DND-41 (cell line): ENCODE data around the gene PPP2R5E.

Experiments used
- ATAC-seq: fragments of 200-7000 bp; cut with Tn5 transposase; 3 replicates; pipeline ENCODE4 v1.9.1; 2021; ENCODE audit warnings: low read depth; ENCODE audit not compliant: insufficient read depth
- DNase-seq: peaks from one replicate; pipeline ENCODE4 v3.0.0-alpha.2; 2020
- H2AFZ ChIP-seq: 2 replicates; pipeline ENCODE4 v1.6.0; 2012; ENCODE audit warnings: low read depth, low read length
- H3K27ac ChIP-seq: 2 replicates; pipeline ENCODE4 v1.5.1; 2012; ENCODE audit warnings: low read length, inconsistent platforms
- H3K27me3 ChIP-seq: fragments of 200-600 bp; sonication (generic); 2 replicates; pipeline ENCODE4 v1.6.0; 2012; ENCODE audit warnings: low read length, mild to moderate bottlenecking, inconsistent platforms; ENCODE audit not compliant: insufficient read depth, poor library complexity
- H3K36me3 ChIP-seq: 2 replicates; pipeline ENCODE4 v1.5.1; 2012; ENCODE audit warnings: low read length, inconsistent platforms; ENCODE audit not compliant: insufficient read depth
- H3K4me1 ChIP-seq: 2 replicates; pipeline ENCODE4 v1.5.1; 2012; ENCODE audit warnings: mild to moderate bottlenecking, low read length; ENCODE audit not compliant: insufficient read depth
- H3K4me2 ChIP-seq: 2 replicates; pipeline ENCODE4 v1.6.0; 2012; ENCODE audit warnings: mild to moderate bottlenecking, moderate library complexity, low read length, inconsistent platforms; ENCODE audit not compliant: insufficient read depth
- H3K4me3 ChIP-seq, 2 experiments: fragments of 200-600 bp in 1 of 2; shearing (Covaris generic) in 1 of 2; 2 replicates each; pipeline ENCODE4 v1.5.1; 2012 to 2016; ENCODE audit warnings: inconsistent platforms in 2 of 2, low read length in 2 of 2, mild to moderate bottlenecking in 2 of 2, low read depth in 1 of 2, moderate library complexity in 1 of 2
- H3K79me2 ChIP-seq: 2 replicates; pipeline ENCODE4 v1.6.0; 2012; ENCODE audit warnings: low read length, inconsistent platforms; ENCODE audit not compliant: insufficient read depth
- H3K9ac ChIP-seq: 2 replicates; pipeline ENCODE4 v1.6.0; 2012; ENCODE audit warnings: low read depth, mild to moderate bottlenecking, inconsistent platforms, low read length, moderate library complexity
- H3K9me3 ChIP-seq: 2 replicates; pipeline ENCODE4 v1.5.1; 2012; ENCODE audit warnings: low read length, moderate library complexity, mild to moderate bottlenecking, inconsistent platforms; ENCODE audit not compliant: insufficient read depth, severe bottlenecking
- H4K20me1 ChIP-seq: 2 replicates; pipeline ENCODE4 v1.6.0; 2012; ENCODE audit warnings: low read length; ENCODE audit not compliant: insufficient read depth
- CTCF ChIP-seq: IDR thresholded peaks from 2 replicates; pipeline ENCODE4 v1.5.1; 2012; ENCODE audit warnings: borderline replicate concordance, low read length, moderate library complexity, mild to moderate bottlenecking; ENCODE audit not compliant: poor library complexity, severe bottlenecking; ENCODE audit errors: extremely low read depth
- EZH2 ChIP-seq: IDR thresholded peaks from 3 replicates; pipeline ENCODE4 v1.6.1; 2012; ENCODE audit warnings: borderline replicate concordance, low read depth, mild to moderate bottlenecking, moderate library complexity, low read length, inconsistent platforms; ENCODE audit not compliant: severe bottlenecking

PPP2R5E gene

DNA sequence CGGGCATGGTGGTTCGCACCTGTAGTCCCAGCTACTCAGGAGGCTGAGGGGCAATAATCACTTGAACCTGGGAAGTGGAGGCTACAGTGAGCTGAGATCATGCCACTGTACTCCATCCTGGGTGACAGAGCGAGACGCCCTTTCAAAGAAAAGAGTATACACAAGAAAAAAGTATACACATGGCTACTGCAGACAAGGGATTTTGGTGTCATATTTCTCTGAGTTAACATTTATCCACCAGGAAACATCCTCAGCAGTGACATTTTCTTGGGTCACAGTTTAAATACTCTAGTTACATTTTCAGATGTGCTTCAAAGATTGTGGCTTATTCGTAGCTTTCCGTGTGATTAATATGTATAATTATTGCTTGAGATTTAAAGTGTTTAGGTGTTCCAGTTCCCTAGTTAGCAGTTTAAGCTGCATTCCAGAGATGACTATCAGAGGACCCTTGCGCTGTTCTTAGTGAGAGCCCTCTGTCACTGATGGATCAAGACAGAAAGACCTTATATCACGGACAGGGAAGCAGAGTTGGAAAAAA, 4.7 kb upstream of the PPP2R5E start:
- Histone ChIP-seq H3K27me3 (no peaks in the 10 kb centered on the region), H2AFZ (no peak overlapping the region), H3K9me3 (no peaks in the 10 kb centered on the region), H3K79me2 (peaks cover 6% of the 10 kb centered on the region), H3K4me1 (peaks cover 11% of the 10 kb centered on the region), H3K4me3 (no peak overlapping the region), H3K9ac (no peak overlapping the region), H3K36me3 (no peaks in the 10 kb centered on the region; the same call in 1 of the 2 replicates), H4K20me1 (no peaks in the 10 kb centered on the region), H3K4me2 (no peak overlapping the region), H3K27ac (no peak overlapping the region)
- DNase-seq, result no peak
- no peak for ATAC-seq
- no peak for TF ChIP-seq EZH2
- no peak for TF ChIP-seq CTCF

- H3K27me3 ChIP-seq, result no peaks in the 10 kb centered on the region
- H3K27ac ChIP-seq, result no peak overlapping the region
- no peak for ATAC-seq
- no peak overlapping the region for H3K4me3 ChIP-seq
- H2AFZ ChIP-seq, result no peak overlapping the region
- H3K36me3 ChIP-seq, result peaks cover 3% of the 10 kb centered on the region; the same call in 1 of the 2 replicates
- H3K79me2 ChIP-seq, result peaks cover 31% of the 10 kb centered on the region
- H3K4me1 ChIP-seq, result peaks cover 27% of the 10 kb centered on the region
- H3K9ac ChIP-seq, result no peak overlapping the region
- no peak for DNase-seq
- peaks cover 12% of the 10 kb centered on the region; the same call in 1 of the 2 replicates for H4K20me1 ChIP-seq
- no peak overlapping the region for H3K4me2 ChIP-seq
- H3K9me3 ChIP-seq, result no peaks in the 10 kb centered on the region
- no peak for TF ChIP-seq CTCF
- TF ChIP-seq EZH2, result no peak
Observed at GRCh38 chr14:63545431-63545830, 2.3 kb upstream of the PPP2R5E start.

DNA sequence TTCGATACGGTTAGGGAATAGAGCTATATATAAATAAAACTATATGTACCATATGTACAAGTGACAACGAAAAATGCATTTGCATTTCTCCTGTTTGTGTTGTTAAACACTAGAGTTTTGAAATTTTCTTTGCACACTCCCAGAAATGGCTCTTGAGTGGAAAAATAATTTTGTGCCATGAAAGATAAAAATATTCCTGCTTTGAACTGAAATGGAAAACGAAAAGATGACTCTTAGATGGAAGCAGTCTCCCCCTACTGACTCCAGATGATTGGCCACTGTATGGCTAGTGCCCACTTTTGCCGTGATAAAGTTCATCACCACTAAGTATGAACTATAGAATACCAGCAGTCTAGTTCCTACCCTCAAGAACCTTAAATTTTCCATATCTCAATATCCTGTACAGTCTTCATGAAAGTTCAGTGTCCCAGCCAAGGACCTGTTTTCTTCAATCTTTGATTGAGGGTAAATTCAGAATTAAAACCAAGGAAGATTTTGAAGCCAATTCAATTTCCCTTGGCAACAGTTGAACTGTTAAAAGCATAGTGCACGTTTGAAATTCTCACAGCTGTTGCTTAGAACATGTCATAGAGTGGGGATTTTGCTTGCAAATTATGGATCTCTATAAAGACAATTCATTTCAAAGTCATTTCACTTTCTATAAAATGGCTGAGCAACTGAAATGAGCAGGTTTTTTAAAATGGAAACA, 1.6 kb upstream of the PPP2R5E start:
- Histone ChIP-seq H3K4me3 (peak overlapping the region; percentile 72 to 98; a peak in 2 of 4 replicates), H3K79me2 (peaks cover 36% of the 10 kb centered on the region), H3K27me3 (no peaks in the 10 kb centered on the region), H3K27ac (no peak overlapping the region), H2AFZ (peak overlapping the region; percentile 81; the same call in 1 of the 2 replicates), H3K9me3 (no peaks in the 10 kb centered on the region), H4K20me1 (peaks cover 12% of the 10 kb centered on the region; the same call in 1 of the 2 replicates), H3K36me3 (peaks cover 5% of the 10 kb centered on the region), H3K9ac (peak overlapping the region; percentile 91), H3K4me1 (peaks cover 27% of the 10 kb centered on the region), H3K4me2 (peak overlapping the region; percentile 98)
- TF ChIP-seq CTCF (no peak), EZH2 (no peak)
- ATAC-seq (no peak), DNase-seq (no peak)
